Measurements from ENCODE around the gene PSMB4.

- no peak for TF ChIP-seq CTCF (IDR thresholded peaks at IDR 0.05)
- no peak for TF ChIP-seq POLR2A (IDR thresholded peaks at IDR 0.05)
- no peak for TF ChIP-seq EP300 (IDR thresholded peaks at IDR 0.05)
Measured at GRCh38 chr1:151403612-151404011, 4.2 kb downstream of the PSMB4 start.
